Measurements from ENCODE around the gene DLG4.

Gene DLG4

DNA sequence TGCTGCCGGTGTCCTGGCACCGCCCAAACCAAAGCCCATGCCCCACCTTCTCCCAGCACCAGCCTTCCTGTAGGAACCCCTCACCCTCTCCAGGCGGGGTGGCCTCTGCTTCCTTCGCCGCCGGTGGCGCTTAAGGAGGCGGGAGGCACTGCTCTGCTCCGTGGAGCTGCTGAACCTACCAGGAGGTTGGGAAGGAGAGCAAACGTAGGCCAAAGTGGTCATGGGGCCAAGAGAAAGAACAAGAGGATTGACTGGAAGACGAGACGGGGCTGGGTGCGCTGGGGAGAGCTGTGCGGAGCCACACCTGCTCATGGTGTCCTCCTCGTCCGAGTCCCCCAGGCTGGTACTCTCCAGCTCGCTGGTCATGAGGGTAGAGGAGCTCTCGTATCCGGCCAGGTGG, 9.9 kb upstream of the DLG4 start:
- no peak for DNase-seq (ENCODE audit: low read depth in 2 of 2)

DNA sequence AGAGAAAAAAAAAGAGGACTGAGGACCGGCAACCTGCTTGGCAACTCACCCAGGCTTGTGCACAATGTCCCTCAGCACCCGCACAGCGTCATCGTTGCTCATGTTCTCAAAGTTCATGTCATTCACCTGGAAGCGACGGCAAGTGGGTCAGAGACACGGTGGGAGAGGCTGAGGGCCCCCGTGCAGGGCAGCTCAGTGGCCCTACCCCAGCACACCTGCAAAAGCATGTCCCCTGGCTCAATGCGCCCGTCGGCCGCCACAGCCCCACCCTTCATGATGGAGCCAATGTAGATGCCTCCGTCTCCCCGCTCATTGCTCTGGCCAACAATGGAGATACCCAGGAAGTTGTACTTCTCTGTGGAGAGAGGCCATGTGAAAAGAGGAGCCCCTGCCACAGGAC, 9.3 kb upstream of the DLG4 start:
- DNase-seq (ENCODE audit: low read depth in 2 of 2) = no peak

DNA sequence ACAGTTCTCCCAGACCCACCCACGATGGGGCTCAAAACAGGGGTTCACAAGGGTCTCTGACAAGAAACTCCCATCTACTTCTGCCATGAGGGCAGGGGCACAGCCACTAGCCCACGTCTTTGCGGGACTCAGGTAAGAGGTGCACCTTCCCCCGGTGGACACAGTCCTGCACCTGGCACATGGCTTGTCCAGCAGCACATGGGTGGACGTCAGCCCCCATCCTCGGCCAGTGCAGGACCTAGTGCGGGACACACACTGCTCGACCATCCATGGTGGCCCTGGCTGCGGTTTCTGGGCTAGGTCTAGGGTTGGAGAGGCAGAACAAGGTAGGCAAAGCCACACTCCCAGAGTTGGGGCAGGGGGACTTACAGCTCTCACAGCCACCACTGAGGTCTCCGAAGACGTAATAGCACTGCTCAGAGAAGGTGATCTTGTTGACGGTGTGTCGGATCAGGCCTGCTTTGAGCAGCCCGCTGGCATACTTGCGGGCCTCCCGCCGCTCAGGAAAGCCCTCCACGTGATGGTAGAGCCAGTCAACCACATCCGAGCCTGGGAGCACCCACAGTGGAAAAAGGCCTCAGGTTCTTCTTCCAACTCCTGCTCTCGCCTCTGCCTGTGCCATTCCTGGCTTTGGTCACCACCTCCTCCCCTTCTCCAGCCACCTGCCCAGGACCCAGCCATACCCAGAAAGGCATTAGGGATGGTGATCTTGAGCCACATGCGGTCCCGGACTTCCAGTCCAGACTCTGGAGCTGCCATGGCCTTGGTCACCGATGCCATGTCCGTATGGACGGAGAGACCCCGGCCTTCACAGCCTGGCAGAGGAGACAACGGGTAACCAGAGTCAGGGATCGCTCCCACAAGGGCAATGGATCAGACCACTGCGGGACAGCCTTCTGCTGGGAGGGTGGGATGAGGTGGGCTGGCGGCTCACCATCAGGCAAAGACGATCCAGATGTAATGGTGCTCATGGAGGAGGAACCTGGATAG, 7.4 kb upstream of the DLG4 start:
- no peak for DNase-seq (ENCODE audit: low read depth in 2 of 2)

DNA sequence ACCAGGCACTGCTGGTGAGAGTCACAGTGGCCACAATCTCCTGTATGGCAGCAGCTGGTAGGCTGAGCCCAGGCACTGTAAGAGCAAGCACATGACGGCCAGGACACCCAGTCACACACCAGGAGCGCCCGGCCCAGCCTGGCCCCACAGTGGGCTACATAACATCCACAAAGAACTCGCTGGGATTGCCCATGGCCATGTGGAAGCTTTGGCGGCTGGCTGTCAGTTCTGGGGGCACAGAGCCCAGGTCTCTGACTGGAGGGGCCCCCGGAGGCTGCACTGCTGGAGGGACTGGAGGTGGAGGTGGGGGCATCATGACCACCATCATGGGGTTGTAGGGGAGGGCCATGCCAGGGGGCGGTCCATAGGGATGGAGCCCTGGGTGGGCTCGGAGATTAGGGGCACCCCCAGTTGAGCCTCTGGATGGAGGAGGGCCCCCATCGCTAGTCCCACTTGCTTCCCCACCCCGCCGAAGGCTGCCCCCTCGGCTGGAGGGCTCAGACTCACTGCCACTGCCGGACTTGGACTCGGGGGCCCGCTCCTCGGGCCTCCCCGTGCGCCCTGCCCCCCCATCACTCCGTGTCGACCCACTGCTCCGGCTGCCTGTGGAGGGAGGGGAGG, 6.2 kb upstream of the DLG4 start:
- DNase-seq (ENCODE audit: low read depth in 2 of 2) = no peak

DNA sequence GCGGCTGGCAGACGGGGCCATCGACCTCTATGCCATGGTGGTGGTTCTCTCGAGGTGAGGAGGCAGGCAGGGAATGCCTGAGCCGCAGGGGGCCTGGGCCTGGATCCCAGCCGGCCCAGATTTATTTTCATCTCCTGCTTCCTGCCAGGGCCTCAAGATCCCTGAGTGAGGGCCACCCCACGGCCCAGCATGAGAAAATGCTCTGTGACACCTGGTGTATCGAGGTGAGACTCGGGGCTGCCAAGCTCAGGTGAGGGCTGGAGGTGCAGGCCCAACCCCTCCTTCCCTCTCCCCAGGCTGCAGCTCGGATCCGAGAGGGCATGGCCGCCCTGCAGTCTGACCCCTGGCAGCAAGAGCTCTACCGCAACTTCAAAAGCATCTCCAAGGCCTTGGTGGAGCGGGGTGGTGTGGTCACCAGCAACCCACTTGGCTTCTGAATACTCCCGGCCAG, 5.0 kb upstream of the DLG4 start:
- DNase-seq (ENCODE audit: low read depth in 2 of 2) = no peak

DNA sequence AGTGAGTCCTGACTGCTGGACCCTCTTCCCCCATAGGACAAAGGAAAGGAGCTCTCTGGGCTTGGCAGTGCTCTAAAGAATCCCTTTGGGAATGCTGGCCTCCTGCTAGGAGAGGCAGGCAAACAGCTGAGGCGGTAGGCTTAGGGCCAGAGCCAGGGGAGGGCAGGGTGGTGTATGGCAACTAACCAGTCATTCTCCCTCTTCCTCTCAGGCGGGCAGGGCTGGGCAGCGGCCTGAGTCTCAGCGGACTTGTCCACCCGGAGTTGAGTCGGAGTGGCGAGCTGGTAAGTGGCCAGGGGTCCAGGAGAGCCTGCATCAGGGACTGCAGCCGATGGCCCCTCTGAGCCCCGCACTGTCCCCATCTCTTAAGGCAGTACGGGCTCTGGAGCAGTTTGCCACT, 4.5 kb upstream of the DLG4 start:
- DNase-seq (ENCODE audit: low read depth in 2 of 2) = no peak

DNA sequence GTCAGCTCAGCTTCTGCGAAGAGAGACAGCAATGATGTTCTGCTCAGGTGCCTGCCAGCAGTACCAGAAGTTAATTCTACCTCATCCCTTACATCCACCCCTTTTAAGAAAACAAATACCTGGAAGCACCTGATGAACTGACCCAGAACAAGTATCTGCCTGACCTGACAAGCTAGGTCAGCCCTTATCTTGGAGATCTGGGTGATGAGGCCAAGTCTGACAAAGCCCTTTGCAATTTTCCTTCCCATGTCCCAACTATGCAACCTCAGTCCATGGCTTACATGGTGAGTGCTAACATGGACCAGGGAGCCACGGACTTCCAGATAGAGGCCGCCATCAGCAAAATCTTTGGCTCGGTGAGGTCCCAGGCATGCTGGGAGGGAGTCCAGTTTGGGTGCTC, 3.7 kb upstream of the DLG4 start:
- DNase-seq (ENCODE audit: low read depth in 2 of 2) = no peak

DNA sequence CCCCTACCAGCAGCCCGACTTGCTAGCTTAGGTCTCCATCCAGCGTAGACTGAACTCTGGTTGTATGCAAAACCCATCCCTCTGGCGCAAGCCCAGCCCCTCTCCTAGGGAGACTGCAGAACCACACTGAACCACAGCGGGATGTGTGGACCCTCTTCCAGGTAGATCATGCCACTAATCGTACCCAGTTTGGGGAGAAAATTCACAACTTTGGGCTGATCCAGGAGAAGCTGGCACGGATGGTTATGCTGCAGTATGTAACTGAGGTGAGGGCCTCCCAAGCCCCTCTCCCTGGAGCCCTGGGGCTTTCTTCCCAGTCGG, 3.3 kb upstream of the DLG4 start:
- no peak for DNase-seq (ENCODE audit: low read depth in 2 of 2)

DNA sequence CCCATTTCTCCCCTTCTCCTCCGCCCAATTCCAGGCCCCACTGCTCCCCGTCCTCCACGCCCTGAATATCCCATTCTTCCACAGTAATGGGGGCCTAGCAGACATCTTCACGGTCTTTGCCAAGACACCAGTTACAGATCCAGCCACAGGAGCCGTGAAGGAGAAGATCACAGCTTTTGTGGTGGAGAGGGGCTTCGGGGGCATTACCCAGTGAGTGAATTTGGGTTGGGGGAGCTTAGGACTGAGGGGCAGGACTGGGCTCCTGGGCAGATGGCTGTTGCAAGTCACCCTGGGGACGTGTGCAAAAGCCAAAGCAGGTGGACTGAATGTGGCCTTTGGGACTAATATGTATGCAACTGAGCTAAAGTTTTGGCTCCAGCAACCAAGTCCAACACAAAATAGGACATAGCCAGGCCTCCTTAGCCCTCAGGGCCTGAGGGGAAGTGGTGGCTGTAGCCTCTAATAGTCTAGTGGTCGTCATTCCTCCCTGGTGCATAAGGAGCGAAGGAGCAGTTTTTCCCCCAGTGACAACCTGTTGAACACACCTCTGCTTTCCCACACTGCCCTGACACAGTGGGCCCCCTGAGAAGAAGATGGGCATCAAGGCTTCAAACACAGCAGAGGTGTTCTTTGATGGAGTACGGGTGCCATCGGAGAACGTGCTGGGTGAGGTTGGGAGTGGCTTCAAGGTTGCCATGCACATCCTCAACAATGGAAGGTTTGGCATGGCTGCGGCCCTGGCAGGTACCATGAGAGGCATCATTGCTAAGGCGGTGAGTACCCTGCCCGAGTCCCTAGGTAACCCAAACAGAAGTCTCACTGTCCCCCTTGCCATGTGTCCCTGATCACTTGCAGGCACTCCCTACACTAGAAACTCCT, 2.7 kb upstream of the DLG4 start:
- DNase-seq (ENCODE audit: low read depth in 2 of 2) = no peak

DNA sequence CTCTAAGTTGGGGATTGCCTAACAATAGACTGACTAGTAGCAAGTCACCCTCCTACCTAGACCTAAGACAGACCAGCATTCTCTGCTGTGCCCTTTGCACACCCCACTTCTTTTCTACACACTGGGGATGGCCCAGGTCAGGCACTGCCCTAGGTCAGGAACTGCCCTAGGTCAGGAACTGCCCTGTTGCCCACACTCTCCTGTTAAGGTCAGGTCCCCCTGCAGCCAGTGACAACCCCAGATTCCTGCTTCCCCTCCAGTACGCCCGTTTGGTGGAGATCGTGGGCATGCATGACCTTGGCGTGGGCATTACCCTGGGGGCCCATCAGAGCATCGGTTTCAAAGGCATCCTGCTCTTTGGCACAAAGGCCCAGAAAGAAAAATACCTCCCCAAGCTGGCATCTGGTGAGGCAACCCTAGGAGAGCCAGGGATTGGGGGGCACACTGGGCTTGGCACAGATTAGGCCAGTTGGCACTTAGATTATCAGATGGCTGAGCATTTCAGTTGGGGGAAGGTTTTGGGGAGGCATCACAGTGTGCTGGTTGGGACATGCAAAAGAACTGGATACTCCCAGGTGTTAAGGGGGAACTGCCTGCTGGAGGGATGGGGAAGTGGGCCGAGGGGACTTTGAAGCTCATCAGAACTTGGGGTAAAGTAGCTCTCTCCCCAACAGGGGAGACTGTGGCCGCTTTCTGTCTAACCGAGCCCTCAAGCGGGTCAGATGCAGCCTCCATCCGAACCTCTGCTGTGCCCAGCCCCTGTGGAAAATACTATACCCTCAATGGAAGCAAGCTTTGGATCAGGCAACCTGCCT, 1.8 kb upstream of the DLG4 start:
- no peak for DNase-seq (ENCODE audit: low read depth in 2 of 2)

DNA sequence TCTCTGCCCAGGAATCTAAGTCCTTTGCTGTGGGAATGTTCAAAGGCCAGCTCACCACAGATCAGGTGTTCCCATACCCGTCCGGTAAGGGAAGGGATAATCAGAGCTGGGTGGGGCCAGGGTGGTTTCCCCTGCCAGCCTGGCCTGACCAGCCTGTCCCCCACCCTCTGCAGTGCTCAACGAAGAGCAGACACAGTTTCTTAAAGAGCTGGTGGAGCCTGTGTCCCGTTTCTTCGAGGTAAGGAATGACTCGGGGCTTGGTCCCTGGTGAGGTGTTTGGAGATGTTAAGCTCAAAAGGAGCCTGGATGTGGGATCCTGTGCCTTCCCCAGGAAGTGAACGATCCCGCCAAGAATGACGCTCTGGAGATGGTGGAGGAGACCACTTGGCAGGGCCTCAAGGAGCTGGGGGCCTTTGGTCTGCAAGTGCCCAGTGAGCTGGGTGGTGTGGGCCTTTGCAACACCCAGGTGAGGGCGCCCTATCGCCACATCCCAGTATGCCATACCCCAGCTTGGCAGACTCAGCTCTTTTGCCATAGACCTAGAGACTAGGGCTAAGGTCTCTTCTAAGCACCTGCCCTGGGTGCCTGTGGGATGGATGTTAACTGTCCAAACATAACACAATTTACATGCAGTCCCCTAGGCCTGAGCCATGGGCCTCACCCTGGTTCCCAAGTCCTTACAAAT, 1.1 kb upstream of the DLG4 start:
- DNase-seq (ENCODE audit: low read depth in 2 of 2) = peak in 1 of 2 donors; percentile 29

DNA sequence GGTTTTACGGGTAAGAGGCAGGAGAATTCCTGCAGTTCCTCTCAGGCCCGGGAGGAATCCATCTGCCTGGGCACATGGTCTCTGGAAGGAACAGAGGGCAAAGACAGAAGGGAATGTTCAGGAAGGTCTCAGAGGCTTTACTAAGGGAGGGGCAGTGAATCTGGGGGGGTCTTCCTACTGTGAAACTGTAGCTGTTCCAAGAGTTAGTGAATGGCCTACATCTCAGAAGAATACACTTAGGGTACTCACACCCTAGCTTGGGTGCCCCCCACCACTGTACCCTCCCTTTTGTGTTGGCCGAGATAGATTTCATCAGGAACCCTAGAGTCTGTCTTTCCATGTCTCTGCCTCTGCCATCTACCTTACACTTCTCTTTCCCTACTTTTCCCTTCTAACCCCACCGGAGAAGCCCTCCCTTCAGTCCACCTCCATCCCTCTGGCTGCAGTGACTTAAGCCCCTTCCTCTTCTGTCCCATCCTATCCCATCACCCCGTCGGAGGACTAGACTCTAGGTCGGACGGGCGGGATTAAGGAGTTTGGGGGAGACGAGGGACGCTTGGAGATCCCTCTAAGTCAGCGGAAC, 316 bp downstream of the DLG4 start:
- DNase-seq (ENCODE audit: low read depth in 2 of 2) = no peak

DNA sequence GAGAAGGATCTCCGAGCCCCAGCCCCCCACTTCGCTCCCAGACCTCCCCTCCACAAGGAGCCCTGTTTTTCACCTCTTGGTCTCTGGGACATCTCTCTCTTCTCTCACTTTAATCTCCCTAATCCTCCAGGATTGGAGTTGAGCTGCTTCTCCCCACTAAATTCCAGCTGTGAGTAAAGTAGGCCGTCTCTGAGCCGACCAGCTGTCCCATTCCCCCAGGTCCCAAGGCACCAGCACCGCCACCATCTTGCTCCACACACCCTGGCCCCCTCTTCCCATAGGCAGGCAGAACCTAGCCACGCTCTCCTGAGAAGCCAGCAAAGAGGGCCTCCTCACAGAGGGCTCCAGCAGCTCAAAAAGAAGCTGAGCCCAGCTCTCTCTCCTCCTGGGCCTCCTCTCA, 878 bp downstream of the DLG4 start:
- DNase-seq (ENCODE audit: low read depth in 2 of 2) = no peak

DNA sequence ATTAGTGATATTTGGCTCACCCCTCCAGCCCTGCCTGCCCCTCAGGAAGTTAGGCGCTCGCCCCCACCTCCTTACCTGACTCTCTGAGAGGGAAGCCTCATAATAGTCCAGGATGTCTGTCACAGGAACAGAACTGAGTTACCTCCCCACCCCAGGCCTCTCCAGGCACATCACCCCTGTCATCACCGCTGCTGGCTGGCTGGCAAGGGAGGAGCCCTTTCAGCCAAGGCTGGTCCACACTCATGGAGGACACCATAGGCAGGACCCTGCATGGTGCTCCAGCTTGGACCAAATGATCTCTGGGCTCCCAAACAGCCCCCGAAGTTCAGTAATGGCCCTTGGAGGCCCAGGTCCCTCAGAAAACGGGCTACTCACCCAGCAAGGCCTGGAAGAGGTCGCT, 1.5 kb downstream of the DLG4 start:
- DNase-seq (ENCODE audit: low read depth in 2 of 2) = no peak

DNA sequence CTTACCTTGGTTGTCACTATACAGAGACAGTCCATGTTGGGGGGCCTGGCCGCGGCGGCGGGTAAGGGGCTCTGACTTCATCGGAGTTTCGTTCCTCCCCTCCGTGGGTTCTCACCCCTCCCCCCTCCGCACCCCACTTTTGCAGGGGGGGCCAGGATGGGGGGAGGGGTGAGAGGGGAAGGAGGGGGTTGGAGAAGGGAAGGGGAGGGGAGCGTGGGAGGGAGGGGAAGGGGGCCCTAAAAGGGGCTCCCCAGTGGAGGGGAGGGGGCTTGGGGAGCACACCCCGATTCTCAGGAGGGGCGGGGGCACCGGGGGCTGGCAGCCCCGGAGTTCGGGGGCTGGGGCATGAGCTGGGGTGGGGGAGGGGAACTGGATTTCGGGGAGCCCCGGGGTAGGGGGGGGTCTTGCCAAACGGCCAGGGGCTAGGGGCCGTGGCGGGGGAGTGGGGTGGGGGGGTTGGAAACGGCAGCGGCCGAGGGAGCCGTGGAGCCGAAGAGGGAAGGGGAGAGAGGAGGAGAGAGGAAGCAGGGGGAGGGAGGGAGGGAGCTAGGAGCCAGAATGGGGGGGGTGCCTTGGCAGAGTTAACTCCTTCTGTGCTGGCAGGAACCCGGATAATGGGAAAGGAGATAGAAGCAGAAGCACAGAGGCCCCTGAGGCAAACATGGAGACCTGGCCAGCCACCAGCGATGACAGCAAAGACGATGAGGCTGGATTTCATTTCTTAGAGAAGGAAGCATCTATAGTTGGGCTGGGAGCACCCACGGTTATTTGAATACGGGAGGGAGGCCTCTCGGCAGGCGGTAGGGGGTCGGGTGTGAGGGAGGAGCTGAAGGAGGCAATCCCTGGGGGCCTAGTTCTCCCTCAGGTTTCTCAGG, 2.3 kb downstream of the DLG4 start:
- DNase-seq (ENCODE audit: low read depth in 2 of 2) = no peak

DNA sequence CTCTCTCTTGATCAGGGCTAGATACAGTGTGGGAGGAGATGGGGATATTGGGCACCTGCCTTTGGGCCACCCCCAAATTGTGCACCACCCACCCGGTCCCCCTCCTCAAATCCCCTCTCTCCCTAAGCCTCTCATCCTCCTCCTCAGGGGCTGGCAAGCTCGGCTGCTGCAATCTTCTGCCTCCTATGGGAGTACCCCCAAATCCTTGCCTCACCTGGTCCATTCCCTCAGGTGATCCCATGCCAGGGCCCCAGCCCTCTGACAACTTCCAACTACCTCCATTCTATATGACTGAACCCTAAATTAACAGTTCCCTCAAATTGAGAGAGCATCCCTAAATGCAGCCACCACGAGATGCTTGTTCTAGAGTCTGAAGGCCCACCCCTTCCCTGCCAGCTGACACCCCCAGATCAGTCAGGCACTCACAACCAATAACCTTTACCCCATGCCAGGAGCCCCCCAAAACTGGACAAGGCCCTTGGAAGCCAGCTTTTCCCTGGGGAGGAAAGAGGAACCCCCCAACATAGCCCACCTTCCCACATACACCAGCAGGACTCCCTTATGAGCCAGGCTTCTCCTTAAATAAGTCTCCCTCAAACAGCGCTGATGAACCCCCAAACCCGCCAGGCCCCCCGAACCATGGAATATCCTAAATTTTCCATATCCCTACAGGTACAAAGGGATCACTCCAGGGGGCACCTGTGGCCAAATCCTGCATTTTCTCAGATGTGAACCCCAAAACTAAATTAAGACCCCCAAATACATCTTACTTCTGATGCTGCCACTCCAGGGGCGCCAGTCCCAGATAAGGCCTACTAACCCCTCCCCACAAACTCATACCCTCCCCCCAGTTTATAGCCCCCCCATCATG, 3.2 kb downstream of the DLG4 start:
- DNase-seq (ENCODE audit: low read depth in 2 of 2) = no peak

DNA sequence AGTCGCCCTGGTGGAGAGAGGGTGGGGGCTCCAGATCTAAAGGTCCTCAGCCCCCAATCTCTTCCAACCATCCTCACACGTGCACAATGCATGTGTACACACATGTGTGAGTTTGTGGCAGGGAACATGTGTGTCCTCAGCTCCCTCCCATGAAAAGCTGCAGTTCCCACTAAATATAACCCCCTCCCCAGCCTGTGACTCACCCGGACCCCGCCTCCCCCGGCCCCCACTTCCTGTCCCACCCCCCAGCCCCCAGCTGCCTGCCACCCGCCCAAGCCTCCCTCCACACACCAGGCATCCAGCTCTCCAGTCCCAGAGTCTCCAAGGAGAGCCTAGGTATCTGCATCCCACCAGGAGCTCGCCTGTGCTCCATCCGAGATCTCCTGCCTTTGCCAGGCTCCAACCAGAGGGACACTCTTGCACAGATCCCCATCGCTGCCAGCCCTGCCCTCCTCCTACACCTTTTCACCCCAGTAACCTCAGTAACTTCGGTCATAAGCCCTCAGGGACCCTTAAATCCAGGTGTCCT, 3.9 kb downstream of the DLG4 start:
- no peak for DNase-seq (ENCODE audit: low read depth in 2 of 2)

DNA sequence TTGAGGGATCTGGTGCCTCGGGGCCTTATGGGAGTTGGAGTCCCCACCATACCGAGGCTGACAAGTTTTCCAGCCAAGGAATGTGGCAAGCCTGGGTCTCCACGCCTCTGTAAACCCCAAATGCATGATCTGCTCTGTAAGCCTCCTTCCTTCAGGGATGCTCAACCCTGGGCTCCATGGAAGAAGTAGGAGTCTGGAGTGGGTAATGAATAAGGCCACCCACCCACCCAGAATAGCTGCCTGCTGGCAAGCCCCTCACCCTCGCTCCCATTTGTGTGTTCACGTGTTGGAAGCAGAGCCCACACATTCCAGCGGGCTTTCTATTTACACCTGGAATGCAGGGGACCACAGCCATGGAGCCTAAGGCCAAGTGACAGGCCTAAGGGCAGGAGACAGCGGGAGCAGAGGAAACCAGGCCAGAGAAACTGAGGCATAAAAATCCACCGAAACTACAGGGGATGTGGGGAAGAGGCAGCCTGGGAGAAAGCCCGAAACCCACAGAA, 4.4 kb downstream of the DLG4 start:
- DNase-seq (ENCODE audit: low read depth in 2 of 2) = no peak
